CD4-positive, alpha-beta T cell (primary cell): ENCODE results near the gene ARX. TPM values are rescaled to one million over a fixed set of nuclear protein-coding genes. Genes with fewer than 3 reads are reported as not detected.

Experiments used
- ATAC-seq: fragments of 200-7000 bp; cut with Tn5 transposase; one replicate; pipeline ENCODE4 v1.10.0; 2022; ENCODE audit warnings: mild to moderate bottlenecking; ENCODE audit not compliant: poor library complexity
- CTCF ChIA-PET: fragments of 350-600 bp; sonication (Branson Sonifier 250); formaldehyde crosslinking; loops from one replicate; lab custom pipeline; 2021; ENCODE audit warnings: antibody characterized with exemption, inconsistent platforms; lab: Charles Lee
- POLR2A ChIA-PET: fragments of 350-600 bp; sonication (Branson Sonifier 250); formaldehyde crosslinking; loops from one replicate; lab custom pipeline; 2021; ENCODE audit warnings: antibody characterized with exemption, inconsistent platforms; lab: Charles Lee
- DNase-seq, 14 experiments: peaks; one replicate each; pipeline ENCODE4 v3.0.0-alpha.2; 2013 to 2020; ENCODE audit warnings: mixed read lengths in 2 of 14
- H3K27ac ChIP-seq, 2 donors: one replicate each; pipeline versions ENCODE4 v1.5.1 to v1.7.0; 2013; ENCODE audit warnings: low read length in 2 of 2, low read depth in 1 of 2, mild to moderate bottlenecking in 1 of 2
- H3K27me3 ChIP-seq, 2 experiments: 1 replicate in 1 of 2; 2 replicates in 1 of 2; pipeline versions ENCODE4 v1.6.1 to v1.7.0; 2013; ENCODE audit warnings: low read length in 2 of 2, control low read depth in 1 of 2, mild to moderate bottlenecking in 1 of 2, moderate library complexity in 1 of 2; ENCODE audit not compliant: insufficient read depth in 2 of 2, control insufficient read depth in 1 of 2
- H3K36me3 ChIP-seq: one replicate; pipeline ENCODE4 v1.6.1; 2013; ENCODE audit warnings: low read length, control low read depth; ENCODE audit not compliant: insufficient read depth
- H3K4me1 ChIP-seq: one replicate; pipeline ENCODE4 v1.6.1; 2013; ENCODE audit warnings: low read length, control low read depth; ENCODE audit not compliant: insufficient read depth
- H3K4me3 ChIP-seq: one replicate; pipeline ENCODE4 v1.5.1; 2013; ENCODE audit warnings: mild to moderate bottlenecking, low read length, moderate library complexity
- H3K9me3 ChIP-seq, 2 experiments: 1 replicate in 1 of 2; 2 replicates in 1 of 2; pipeline versions ENCODE4 v1.6.1 to v1.7.0; 2013; ENCODE audit warnings: low read length in 2 of 2, mild to moderate bottlenecking in 2 of 2, control low read depth in 1 of 2, moderate library complexity in 1 of 2; ENCODE audit not compliant: control insufficient read depth in 1 of 2, insufficient read depth in 1 of 2
- H3K27ac Mint-ChIP-seq: one replicate; pipeline ENCODE4 v1.8.0; 2020; ENCODE audit warnings: mixed read lengths
- H3K27me3 Mint-ChIP-seq: one replicate; pipeline ENCODE4 v1.8.0; 2021; ENCODE audit warnings: mixed read lengths
- H3K36me3 Mint-ChIP-seq: one replicate; pipeline ENCODE4 v1.8.0; 2021; ENCODE audit warnings: low read depth, mixed read lengths
- H3K4me1 Mint-ChIP-seq: one replicate; pipeline ENCODE4 v1.8.0; 2021; ENCODE audit warnings: low read depth, mixed read lengths
- H3K4me3 Mint-ChIP-seq: one replicate; pipeline ENCODE4 v1.8.0; 2020; ENCODE audit warnings: mild to moderate bottlenecking, mixed read lengths
- H3K9me3 Mint-ChIP-seq: one replicate; pipeline ENCODE4 v1.8.0; 2020; ENCODE audit warnings: mixed read lengths
- CTCF ChIP-seq: fragments of 200-600 bp; IDR thresholded peaks from one replicate; pipeline ENCODE4 v1.8.0; 2022; ENCODE audit warnings: antibody characterized with exemption, mild to moderate bottlenecking
- intact Hi-C, 2 experiments: fragments of 100-400 bp; cut with DNase I in 1 of 2; cut with micrococcal nuclease in 1 of 2; formaldehyde crosslinking; loops; one replicate each; pipeline versions ENCODE4 v1.15.1 to v1.9.0; 2023 to 2025; cut with DNase I, micrococcal nuclease
- total RNA-seq, 174 experiments: library from RNA in 2 of 174; stranded (reverse) in 2 of 174; gene quantifications; one replicate each; pipeline ENCODE4 v1.2.3 and lab custom pipeline; 2021 to 2026

The ARX gene
- total RNA-seq, 2 experiments from 2014 or later = not detected

GRCh38 chrX:25020905-25021449, 5.2 kb upstream of the ARX start:
- H3K4me3 Mint-ChIP-seq = peak overlapping the region; percentile 63
- Histone ChIP-seq H3K4me1 (peaks cover 41% of the 10 kb centered on the region), H3K4me3 (no peak overlapping the region), H3K36me3 (no peaks in the 10 kb centered on the region), H3K27me3 (peaks cover 61 to 82% of the 10 kb centered on the region in 2 experiments), H3K9me3 (peaks cover 0 to 19% of the 10 kb centered on the region in 2 experiments), H3K27ac (no peak overlapping the region)
- peak; percentile 40 for TF ChIP-seq CTCF
- peaks cover 79% of the 10 kb centered on the region for H3K27me3 Mint-ChIP-seq
- ChIA-PET CTCF (no interaction called here), POLR2A (no interaction called here)
- DNase-seq (peak in 7 of 14 experiments; percentile 8 to 50 (median 19)), ATAC-seq (peak; percentile 37)
- H3K36me3 Mint-ChIP-seq = no peaks in the 10 kb centered on the region
- H3K27ac Mint-ChIP-seq = no peak overlapping the region
- intact Hi-C loops = no loop called here
- H3K4me1 Mint-ChIP-seq = peaks cover 42% of the 10 kb centered on the region
- no peaks in the 10 kb centered on the region for H3K9me3 Mint-ChIP-seq

- Histone ChIP-seq H3K27me3 (peaks cover 65 to 84% of the 10 kb centered on the region in 2 experiments), H3K4me1 (peaks cover 46% of the 10 kb centered on the region), H3K4me3 (no peak overlapping the region), H3K36me3 (no peaks in the 10 kb centered on the region), H3K27ac (no peak overlapping the region), H3K9me3 (peaks cover 0 to 24% of the 10 kb centered on the region in 2 experiments)
- DNase-seq (no peak), ATAC-seq (no peak)
- Mint-ChIP-seq H3K36me3 (no peaks in the 10 kb centered on the region), H3K4me3 (no peak overlapping the region), H3K27ac (no peak overlapping the region), H3K4me1 (peaks cover 42% of the 10 kb centered on the region), H3K9me3 (no peaks in the 10 kb centered on the region), H3K27me3 (peaks cover 76% of the 10 kb centered on the region)
- intact Hi-C loops = no loop called here
- ChIA-PET POLR2A (no interaction called here), CTCF (no interaction called here)
- no peak for TF ChIP-seq CTCF
Measured at GRCh38 chrX:25020391-25020904, 4.7 kb upstream of the ARX start.

- Histone ChIP-seq H3K4me3 (no peak overlapping the region), H3K36me3 (no peaks in the 10 kb centered on the region), H3K27ac (no peak overlapping the region), H3K27me3 (peaks cover 67 to 87% of the 10 kb centered on the region in 2 experiments), H3K9me3 (peaks cover 0 to 27% of the 10 kb centered on the region in 2 experiments), H3K4me1 (peaks cover 49% of the 10 kb centered on the region)
- intact Hi-C loops = no loop called here
- peaks cover 77% of the 10 kb centered on the region for H3K27me3 Mint-ChIP-seq
- ATAC-seq (no peak), DNase-seq (no peak)
- no peak overlapping the region for H3K27ac Mint-ChIP-seq
- TF ChIP-seq CTCF = no peak
- POLR2A ChIA-PET = no interaction called here
- peaks cover 42% of the 10 kb centered on the region for H3K4me1 Mint-ChIP-seq
- no peaks in the 10 kb centered on the region for H3K36me3 Mint-ChIP-seq
- no peaks in the 10 kb centered on the region for H3K9me3 Mint-ChIP-seq
- H3K4me3 Mint-ChIP-seq = no peak overlapping the region
- CTCF ChIA-PET = no interaction called here
Measured at GRCh38 chrX:25019707-25020390, 4.1 kb upstream of the ARX start.
